ENCODE measurements around the gene OBSCN. TPM values are rescaled to one million over a fixed set of nuclear protein-coding genes. Genes with fewer than 3 reads are reported as not detected.

The OBSCN gene
- total RNA-seq, 2 experiments from 2014 or later = 29.5 to 45.2 TPM

GRCh38 chr1:228403231-228403631 lies 195.4 kb downstream of the OBSCN start:
- intact Hi-C loops (cut with micrococcal nuclease; ENCODE audit: unreplicated experiment) = loop anchor here (10.0 kb wide), 1 partner anchor 268 kb away; no protein-coding TSS in a partner anchor
- Histone ChIP-seq H2AFZ (ENCODE audit: low read length) (no peak overlapping the region), H3K4me3 (ENCODE audit: low read depth, low read length, poor library complexity, severe bottlenecking) (no peak overlapping the region), H3K27ac (ENCODE audit: low read depth, low read length, poor library complexity, severe bottlenecking) (no peak overlapping the region), H3K4me2 (ENCODE audit: low read length) (no peak overlapping the region), H3K79me2 (ENCODE audit: insufficient read depth, low read depth, low read length) (peaks cover 42% of the 10 kb centered on the region), H4K20me1 (ENCODE audit: insufficient read depth, low read length) (peaks cover 15% of the 10 kb centered on the region), H3K9me2 (ENCODE audit: insufficient read depth, low read length) (no peaks in the 10 kb centered on the region), H3K4me1 (ENCODE audit: insufficient read depth, low read length, poor library complexity, severe bottlenecking) (peaks cover 22% of the 10 kb centered on the region), H3K9me3 (ENCODE audit: low read length) (no peaks in the 10 kb centered on the region), H3K36me3 (ENCODE audit: insufficient read depth, low read length) (peaks cover 69% of the 10 kb centered on the region)
- no peak for DNase-seq (ENCODE audit: low spot score)
- TF ChIP-seq CTCF (conservative IDR thresholded peaks at IDR 0.05; ENCODE audit: low read length) = no peak
- no peak for TF ChIP-seq EZH2phosphoT487 (IDR thresholded peaks at IDR 0.05; ENCODE audit: borderline replicate concordance, low read depth, low read length)
- no TSS peak for BruUV-seq (replicated peaks)
- POLR2A ChIA-PET = interaction anchor here (1.2 kb wide), 2 partner anchors 53 to 159 kb away, joined by 3 to 4 read pairs; no protein-coding TSS in a partner anchor
- CTCF ChIA-PET (ENCODE audit: unreplicated experiment) = interaction anchor here (0.5 kb wide), 1 partner anchor 9 kb away, joined by 3 read pairs; no protein-coding TSS in a partner anchor

GRCh38 chr1:228404107-228404720 lies 196.4 kb downstream of the OBSCN start:
- H3K27ac ChIP-seq (ENCODE audit: low read depth, low read length, poor library complexity, severe bottlenecking) = peak overlapping the region; percentile 21
- peaks cover 42% of the 10 kb centered on the region for H3K79me2 ChIP-seq (ENCODE audit: insufficient read depth, low read depth, low read length)
- H3K4me3 ChIP-seq (ENCODE audit: low read depth, low read length, poor library complexity, severe bottlenecking) = peak overlapping the region; percentile 100
- peaks cover 22% of the 10 kb centered on the region for H3K4me1 ChIP-seq (ENCODE audit: insufficient read depth, low read length, poor library complexity, severe bottlenecking)
- peaks cover 15% of the 10 kb centered on the region for H4K20me1 ChIP-seq (ENCODE audit: insufficient read depth, low read length)
- no TSS peak for BruUV-seq (replicated peaks)
- DNase-seq (ENCODE audit: low spot score) = peak; percentile 16
- H2AFZ ChIP-seq (ENCODE audit: low read length) = no peak overlapping the region
- CTCF ChIA-PET (ENCODE audit: unreplicated experiment) = no interaction called here
- H3K4me2 ChIP-seq (ENCODE audit: low read length) = peak overlapping the region; percentile 94
- H3K9me3 ChIP-seq (ENCODE audit: low read length) = no peaks in the 10 kb centered on the region
- H3K36me3 ChIP-seq (ENCODE audit: insufficient read depth, low read length) = peaks cover 59% of the 10 kb centered on the region
- intact Hi-C loops (cut with micrococcal nuclease; ENCODE audit: unreplicated experiment) = loop anchor here (10.0 kb wide), 1 partner anchor 269 kb away; no protein-coding TSS in a partner anchor
- POLR2A ChIA-PET = interaction anchor here (0.6 to 1.1 kb wide), 5 partner anchors 9 to 1194 kb away, joined by 3 to 8 read pairs (median 3); no protein-coding TSS in a partner anchor
- H3K9me2 ChIP-seq (ENCODE audit: insufficient read depth, low read length) = no peaks in the 10 kb centered on the region
- TF ChIP-seq EZH2phosphoT487 (IDR thresholded peaks at IDR 0.05; ENCODE audit: borderline replicate concordance, low read depth, low read length) (no peak), CTCF (conservative IDR thresholded peaks at IDR 0.05; ENCODE audit: low read length) (no peak)

All from OCI-LY7 (cell line).